CD4-positive, alpha-beta T cell treated with Interleukin-21 for 1 hour (primary cell): Measurements from ENCODE around the gene GMIP.
"Not testable (repeated sequence)": the region's sequence is repeated elsewhere in the genome, so short reads cannot be mapped to it uniquely, and the experiment has no call there.

Source experiments
- DNase-seq: peaks from one replicate; pipeline ENCODE4 v3.0.0-alpha.2; 2020

The GMIP gene

GRCh38 chr19:19643158-19644053 lies at the start of gene GMIP:
Gene GMIP, minus strand, starts transcription at chr19:19643657. Its CDS starts 128 bp downstream, at chr19:19643529.
- DNase-seq, result peak; percentile 90

- DNase-seq, result no peak
Measured at GRCh38 chr19:19691683-19692082, 48.2 kb upstream of the GMIP start.

GRCh38 chr19:19689023-19689422 lies 45.6 kb upstream of the GMIP start:
- not testable (repeated sequence) for DNase-seq

DNA sequence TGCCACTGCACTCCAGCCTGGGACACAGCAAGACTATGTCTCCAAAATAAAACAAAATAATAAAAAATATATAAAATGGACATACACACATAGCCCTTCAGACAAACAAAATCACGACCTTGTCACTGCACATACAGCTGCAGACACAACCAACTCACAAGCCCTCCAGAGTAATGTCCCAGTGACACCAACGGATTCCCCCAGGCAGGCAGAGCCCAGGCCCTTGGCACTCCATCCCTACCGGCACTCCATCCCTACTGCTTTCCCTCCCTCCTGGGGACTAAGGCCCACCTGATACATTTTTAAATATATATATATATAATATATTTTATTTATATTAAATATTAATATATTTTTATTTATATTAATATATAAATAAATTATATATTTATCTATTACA lies 43.6 kb upstream of the GMIP start:
- DNase-seq, result no peak

DNA sequence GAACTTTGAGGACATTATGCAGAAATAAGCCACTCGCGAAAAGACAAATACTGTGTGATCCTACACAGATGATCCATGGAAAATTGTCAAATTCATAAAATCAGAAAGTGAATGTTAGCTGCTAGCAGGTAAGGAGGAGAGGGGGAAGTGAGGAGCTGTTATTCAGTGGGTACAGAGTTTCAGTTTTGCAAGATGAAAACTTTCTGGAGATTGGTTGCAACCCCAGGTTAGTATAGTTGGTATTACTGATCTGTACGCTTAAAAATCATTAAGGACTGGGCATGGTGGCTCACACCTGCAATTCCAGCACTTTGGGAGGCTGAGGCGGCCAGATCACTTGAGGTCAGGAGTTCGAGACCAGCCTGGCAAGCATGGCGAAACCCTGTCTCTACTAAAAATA lies 43.1 kb upstream of the GMIP start:
- no peak for DNase-seq

GRCh38 chr19:19686119-19686518 lies 42.7 kb upstream of the GMIP start:
- DNase-seq, result not testable (repeated sequence)

DNA sequence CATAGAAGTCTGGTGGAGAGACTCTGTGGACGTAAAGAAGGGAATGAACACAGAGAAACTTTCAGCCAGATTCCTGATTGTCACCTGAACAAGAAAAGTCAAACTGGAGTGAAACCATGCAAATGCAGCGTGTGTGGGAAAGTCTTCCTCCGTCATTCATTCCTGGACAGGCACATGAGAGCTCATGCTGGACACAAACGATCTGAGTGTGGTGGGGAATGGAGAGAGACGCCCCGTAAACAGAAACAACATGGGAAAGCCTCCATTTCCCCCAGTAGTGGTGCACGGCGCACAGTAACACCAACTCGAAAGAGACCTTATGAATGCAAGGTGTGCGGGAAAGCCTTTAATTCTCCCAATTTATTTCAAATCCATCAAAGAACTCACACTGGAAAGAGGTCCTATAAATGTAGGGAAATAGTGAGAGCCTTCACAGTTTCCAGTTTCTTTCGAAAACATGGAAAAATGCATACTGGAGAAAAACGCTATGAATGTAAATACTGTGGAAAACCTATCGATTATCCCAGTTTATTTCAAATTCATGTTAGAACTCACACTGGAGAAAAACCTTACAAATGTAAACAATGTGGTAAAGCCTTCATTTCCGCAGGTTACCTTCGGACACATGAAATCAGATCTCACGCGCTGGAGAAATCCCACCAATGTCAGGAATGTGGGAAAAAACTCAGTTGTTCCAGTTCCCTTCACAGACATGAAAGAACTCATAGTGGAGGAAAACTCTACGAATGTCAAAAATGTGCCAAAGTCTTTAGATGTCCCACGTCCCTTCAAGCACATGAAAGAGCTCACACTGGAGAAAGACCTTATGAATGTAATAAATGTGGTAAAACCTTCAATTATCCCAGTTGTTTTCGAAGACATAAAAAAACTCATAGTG lies 36.0 kb upstream of the GMIP start:
- no peak for DNase-seq

- no peak for DNase-seq
Measured at GRCh38 chr19:19677579-19677978, 34.1 kb upstream of the GMIP start.

- no peak for DNase-seq
Measured at GRCh38 chr19:19674315-19674714, 30.9 kb upstream of the GMIP start.

- DNase-seq, result no peak
Measured at GRCh38 chr19:19672816-19673215, 29.4 kb upstream of the GMIP start.

DNA sequence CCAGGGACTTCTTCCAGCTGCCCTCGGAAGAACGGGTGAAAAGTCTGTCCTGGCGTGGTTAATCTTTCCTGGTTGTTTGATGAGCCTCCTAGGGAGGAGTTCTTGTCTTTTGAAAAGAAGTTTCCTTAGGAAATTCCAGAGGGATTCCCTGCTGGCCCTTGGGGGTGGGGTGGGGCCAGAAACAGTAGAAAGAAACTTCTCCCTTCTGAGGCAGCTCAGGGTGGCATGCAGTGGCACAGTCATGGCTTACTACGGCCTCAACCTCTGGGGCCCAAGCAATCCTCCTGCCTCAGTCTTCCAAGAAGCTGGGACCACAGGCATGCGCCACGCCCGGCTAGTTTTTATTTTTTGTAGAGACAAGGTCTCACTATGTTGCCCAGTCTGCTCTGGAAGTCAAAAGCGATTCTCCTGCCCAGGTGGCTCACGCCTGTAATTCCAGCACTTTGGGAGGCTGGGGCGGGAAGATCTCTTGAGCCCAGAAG lies 26.7 kb upstream of the GMIP start:
- no peak for DNase-seq

- peak; percentile 96 for DNase-seq
Measured at GRCh38 chr19:19668230-19669012, 25.0 kb upstream of the GMIP start, which contains the start of gene ZNF101. Gene ZNF101, plus strand, starts transcription at chr19:19668839. Its CDS starts 125 bp downstream, at chr19:19668964.

- DNase-seq, result not testable (repeated sequence)
Measured at GRCh38 chr19:19665420-19665948, 22.0 kb upstream of the GMIP start.

DNA sequence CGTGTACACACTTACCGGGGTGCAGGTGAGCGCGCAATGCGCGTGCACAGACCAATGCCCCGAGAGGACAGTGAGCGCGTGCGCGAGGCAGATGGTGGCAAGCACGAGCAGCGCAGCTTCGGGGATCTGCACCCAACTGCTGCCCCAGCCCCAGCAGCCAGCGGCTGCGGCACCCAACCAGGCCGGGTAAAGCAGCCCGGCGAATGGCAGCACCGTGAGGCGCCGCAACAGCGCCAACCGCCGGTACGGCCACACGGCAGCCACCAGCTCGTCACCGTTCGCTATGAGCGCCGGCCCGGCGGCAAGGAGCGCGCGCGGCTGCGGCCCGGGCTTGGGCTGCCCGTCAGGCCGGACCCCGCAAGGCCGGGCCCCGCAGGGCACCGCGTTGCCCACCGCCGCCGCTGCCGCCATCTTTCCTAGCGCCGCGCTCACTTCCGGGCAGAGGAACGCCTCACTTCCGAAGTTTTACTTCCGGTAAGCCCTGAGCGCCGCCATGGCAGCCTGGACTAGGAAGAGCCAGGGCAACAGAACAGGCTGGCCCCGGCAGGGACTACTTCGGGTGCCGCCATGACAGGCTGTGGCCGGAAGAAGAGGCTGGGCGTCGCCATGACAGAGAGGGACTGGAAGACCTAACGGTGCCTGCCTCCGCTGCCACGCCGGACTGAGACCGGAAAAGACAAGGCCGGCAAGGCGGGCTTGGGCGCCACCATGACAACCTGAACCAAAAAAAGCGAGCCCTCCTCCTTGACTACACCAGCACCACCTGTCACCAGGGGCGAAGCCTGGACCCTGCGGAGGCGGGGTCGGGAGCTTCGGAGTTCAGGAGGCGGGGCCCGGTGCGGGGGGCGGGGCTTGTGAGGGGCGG lies 20.0 kb upstream of the GMIP start, which contains the start of gene ATP13A1:
Gene ATP13A1 (minus strand): TSS at position 421 of the 865 bp plus-strand sequence. CDS start 10 bp downstream, at position 411.
- DNase-seq, result peak; percentile 97

- DNase-seq, result no peak
Measured at GRCh38 chr19:19662871-19663255, 19.4 kb upstream of the GMIP start.

DNA sequence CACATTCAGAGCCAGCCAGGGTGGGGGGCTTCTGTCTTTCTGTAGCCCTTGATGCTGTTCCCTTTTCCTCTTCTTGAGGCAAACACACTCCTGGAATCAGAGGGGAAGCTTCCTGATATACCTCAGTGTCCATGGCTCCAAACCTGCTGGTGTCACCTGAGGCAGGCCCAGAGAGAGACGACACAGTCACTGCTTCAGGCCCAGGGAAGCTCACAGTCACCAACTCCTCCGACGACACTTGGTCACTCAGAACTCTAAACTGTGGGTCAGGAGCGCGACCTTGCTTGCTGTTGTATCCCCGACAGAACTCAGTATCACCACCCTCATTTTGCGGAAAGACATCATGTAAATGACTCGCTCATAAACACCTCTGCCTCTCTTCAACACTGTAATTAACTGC lies 18.9 kb upstream of the GMIP start:
- no peak for DNase-seq

GRCh38 chr19:19661675-19662251 lies 18.3 kb upstream of the GMIP start:
- DNase-seq, result peak; percentile 75

DNA sequence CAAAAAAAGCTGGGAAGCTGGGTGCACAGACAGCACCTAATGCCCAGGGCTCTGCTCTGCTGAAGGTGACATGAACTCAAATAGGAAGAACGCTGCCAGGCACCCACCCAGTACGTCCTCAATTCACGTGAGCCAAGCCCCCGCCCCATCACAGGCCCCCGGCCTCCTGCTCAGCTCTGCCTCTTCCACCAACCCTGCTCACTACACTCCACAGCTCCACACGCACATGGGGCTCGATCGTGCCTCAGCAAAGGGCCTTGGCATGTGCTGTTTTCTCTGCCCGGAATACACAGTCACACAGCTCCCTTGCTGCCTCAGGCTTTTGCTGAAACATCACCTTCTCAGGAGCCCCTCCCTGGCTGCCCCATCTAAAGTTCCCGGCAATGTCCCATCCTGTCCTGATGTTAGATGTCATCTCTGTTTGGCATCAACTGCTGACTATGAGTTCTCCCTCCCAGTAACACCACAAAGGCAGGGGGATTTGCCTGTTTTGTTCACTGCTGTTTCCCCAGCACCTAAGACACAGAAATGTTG lies 17.8 kb upstream of the GMIP start:
- DNase-seq, result no peak

DNA sequence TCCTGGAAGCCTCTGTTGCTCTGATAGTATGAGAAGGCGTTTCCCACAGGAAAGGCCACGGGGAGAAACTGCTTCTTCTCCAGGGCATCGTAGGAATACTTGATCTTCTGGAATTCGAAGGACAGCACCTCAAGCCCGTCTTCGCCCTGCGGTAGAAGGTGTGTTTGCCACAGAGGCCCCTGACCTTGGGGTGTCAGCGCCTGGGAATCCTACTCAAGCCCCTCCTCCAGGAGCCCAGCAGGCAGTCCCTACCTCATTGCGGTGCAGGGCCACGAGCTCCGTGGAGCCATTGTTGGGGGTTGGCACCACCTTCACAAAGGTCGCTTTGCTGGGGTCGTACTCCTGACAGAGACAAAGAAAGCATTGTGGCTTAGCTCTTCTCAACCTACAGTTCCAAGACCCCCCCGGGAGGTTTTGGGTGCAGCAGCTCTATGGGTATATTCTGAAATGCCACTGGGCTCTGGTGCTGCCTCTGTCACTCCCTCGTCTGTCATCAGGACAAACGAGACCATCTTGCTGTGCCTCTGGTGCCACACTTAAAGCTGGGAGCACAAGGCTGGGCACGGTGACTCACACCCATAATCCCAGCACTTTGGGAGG lies 16.3 kb upstream of the GMIP start:
- no peak for DNase-seq

GRCh38 chr19:19657397-19657783 lies 13.9 kb upstream of the GMIP start:
- no peak for DNase-seq
